ENCODE measurements around the gene SUOX. TPM values are rescaled to one million over a fixed set of nuclear protein-coding genes. Genes with fewer than 3 reads are reported as not detected.

The SUOX gene
- total RNA-seq, 1 experiment from 2014 or later, result 23.2 TPM

DNA sequence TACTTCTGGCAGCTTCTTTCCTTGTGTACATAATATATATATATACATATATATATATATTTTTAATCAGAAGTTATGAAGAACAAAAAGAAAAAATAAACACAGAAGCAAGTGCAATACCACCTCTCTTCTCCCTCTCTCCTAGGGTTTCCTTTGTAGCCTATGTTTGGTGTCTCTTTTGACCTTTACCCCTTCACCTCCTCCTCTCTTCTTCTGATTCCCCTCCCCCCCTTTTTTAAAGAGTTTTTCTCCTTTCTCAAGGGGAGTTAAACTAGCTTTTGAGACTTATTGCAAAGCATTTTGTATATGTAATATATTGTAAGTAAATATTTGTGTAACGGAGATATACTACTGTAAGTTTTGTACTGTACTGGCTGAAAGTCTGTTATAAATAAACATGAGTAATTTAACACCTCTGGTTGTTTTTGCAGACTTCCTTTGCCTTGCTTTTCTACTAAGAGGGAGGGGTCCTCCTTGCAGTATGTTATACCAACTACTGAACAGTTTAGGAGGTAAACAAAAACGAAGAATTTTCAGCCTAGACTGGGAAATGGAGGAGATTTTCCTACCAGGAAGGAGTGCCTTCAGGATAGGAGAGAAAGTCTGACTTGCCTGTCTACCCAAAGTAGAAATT, 41.1 kb downstream of the SUOX start:
- ChIA-PET CTCF (no interaction called here), POLR2A (interaction anchor here (1.5 kb wide), 1 partner anchor 66 kb away, joined by 7 read pairs; the partner anchor contains the start of gene PA2G4)
- DNase-seq (ENCODE audit: low spot score) (no peak), ATAC-seq (no peak)
- no peaks in the 10 kb centered on the region for H3K27me3 Mint-ChIP-seq (ENCODE audit: low read depth)
- peaks cover 37% of the 10 kb centered on the region for H3K4me1 Mint-ChIP-seq
- TF ChIP-seq, protein P1, sequence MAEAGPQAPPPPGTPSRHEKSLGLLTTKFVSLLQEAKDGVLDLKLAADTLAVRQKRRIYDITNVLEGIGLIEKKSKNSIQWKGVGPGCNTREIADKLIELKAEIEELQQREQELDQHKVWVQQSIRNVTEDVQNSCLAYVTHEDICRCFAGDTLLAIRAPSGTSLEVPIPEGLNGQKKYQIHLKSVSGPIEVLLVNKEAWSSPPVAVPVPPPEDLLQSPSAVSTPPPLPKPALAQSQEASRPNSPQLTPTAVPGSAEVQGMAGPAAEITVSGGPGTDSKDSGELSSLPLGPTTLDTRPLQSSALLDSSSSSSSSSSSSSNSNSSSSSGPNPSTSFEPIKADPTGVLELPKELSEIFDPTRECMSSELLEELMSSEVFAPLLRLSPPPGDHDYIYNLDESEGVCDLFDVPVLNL (CRISPR knock-in tag; IDR thresholded peaks at IDR 0.05; ENCODE audit: borderline replicate concordance, low read depth), result no peak
- no peak for TF ChIP-seq JAZF1 (CRISPR knock-in tag; IDR thresholded peaks at IDR 0.05)
- TF ChIP-seq FOXK1 (CRISPR knock-in tag; IDR thresholded peaks at IDR 0.05), result no peak
- TF ChIP-seq ERG (CRISPR knock-in tag; IDR thresholded peaks at IDR 0.05), result no peak
- no peak for TF ChIP-seq OVOL2 (CRISPR knock-in tag; IDR thresholded peaks at IDR 0.05; ENCODE audit: borderline replicate concordance)
- no peak for TF ChIP-seq ETV6 (CRISPR knock-in tag; IDR thresholded peaks at IDR 0.05)
- no peak for TF ChIP-seq TEAD1 (CRISPR knock-in tag; IDR thresholded peaks at IDR 0.05)
- no peak for TF ChIP-seq GRHL2 (CRISPR knock-in tag; IDR thresholded peaks at IDR 0.05; ENCODE audit: insufficient replicate concordance, severe bottlenecking)
- no peak for TF ChIP-seq MYBL2 (CRISPR knock-in tag; IDR thresholded peaks at IDR 0.05)
- TF ChIP-seq NR3C1 (CRISPR knock-in tag; conservative IDR thresholded peaks at IDR 0.05; ENCODE audit: low read depth), result no peak
- TF ChIP-seq MXD4 (CRISPR knock-in tag; IDR thresholded peaks at IDR 0.05; ENCODE audit: borderline replicate concordance), result no peak
- no peak overlapping the region for H3K4me3 Mint-ChIP-seq
- H3K27ac Mint-ChIP-seq, result peak overlapping the region; percentile 87
- H3K9me3 Mint-ChIP-seq, result no peaks in the 10 kb centered on the region
- H3K36me3 Mint-ChIP-seq, result peaks cover 16% of the 10 kb centered on the region

- peaks cover 31% of the 10 kb centered on the region for H3K36me3 Mint-ChIP-seq
- no peak for TF ChIP-seq NR2C2 (CRISPR knock-in tag; IDR thresholded peaks at IDR 0.05)
- TF ChIP-seq, protein P2, sequence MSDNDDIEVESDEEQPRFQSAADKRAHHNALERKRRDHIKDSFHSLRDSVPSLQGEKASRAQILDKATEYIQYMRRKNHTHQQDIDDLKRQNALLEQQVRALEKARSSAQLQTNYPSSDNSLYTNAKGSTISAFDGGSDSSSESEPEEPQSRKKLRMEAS (CRISPR knock-in tag; IDR thresholded peaks at IDR 0.05), result no peak
- no peak for TF ChIP-seq NFYB (CRISPR knock-in tag; conservative IDR thresholded peaks at IDR 0.05; ENCODE audit: low read depth)
- no peak for TF ChIP-seq MYBL2 (CRISPR knock-in tag; IDR thresholded peaks at IDR 0.05)
- no peak for TF ChIP-seq ERG (CRISPR knock-in tag; IDR thresholded peaks at IDR 0.05)
- TF ChIP-seq EMX1 (CRISPR knock-in tag; IDR thresholded peaks at IDR 0.05), result no peak
- no peak for TF ChIP-seq PRRX2 (CRISPR knock-in tag; IDR thresholded peaks at IDR 0.05)
- no peak for TF ChIP-seq TEAD4 (CRISPR knock-in tag; IDR thresholded peaks at IDR 0.05)
- TF ChIP-seq ATF6 (CRISPR knock-in tag; IDR thresholded peaks at IDR 0.05), result no peak
- H3K4me3 Mint-ChIP-seq, result peak overlapping the region; percentile 75
- peaks cover 45% of the 10 kb centered on the region for H3K4me1 Mint-ChIP-seq
- POLR2A ChIA-PET, result interaction anchor here (0.7 kb wide), 1 partner anchor 100 kb away, joined by 3 read pairs; no protein-coding TSS in a partner anchor
- CTCF ChIA-PET, result interaction anchor here (0.7 to 1.4 kb wide), 5 partner anchors 33 to 323 kb away, joined by 3 to 6 read pairs (median 3); partner anchors contain the start of gene SMARCC2
- H3K27ac Mint-ChIP-seq, result no peak overlapping the region; the same call in 1 of the 2 replicates
- no peaks in the 10 kb centered on the region for H3K27me3 Mint-ChIP-seq (ENCODE audit: low read depth)
- ATAC-seq (no peak), DNase-seq (ENCODE audit: low spot score) (no peak)
- H3K9me3 Mint-ChIP-seq, result no peaks in the 10 kb centered on the region
Measured at GRCh38 chr12:56040151-56040550, 43.1 kb downstream of the SUOX start.
